CD4-positive, alpha-beta T cell treated with Interleukin-12 subunit alpha and Interleukin-12 subunit beta, for 1 hour (primary cell): ENCODE results near the gene DEPDC5.
A peak's percentile ranks its signal among the peaks of the same experiment; 100 is the strongest.

Source experiments
- DNase-seq: peaks from one replicate; pipeline ENCODE4 v3.0.0-alpha.2; 2020

Gene DEPDC5

DNA sequence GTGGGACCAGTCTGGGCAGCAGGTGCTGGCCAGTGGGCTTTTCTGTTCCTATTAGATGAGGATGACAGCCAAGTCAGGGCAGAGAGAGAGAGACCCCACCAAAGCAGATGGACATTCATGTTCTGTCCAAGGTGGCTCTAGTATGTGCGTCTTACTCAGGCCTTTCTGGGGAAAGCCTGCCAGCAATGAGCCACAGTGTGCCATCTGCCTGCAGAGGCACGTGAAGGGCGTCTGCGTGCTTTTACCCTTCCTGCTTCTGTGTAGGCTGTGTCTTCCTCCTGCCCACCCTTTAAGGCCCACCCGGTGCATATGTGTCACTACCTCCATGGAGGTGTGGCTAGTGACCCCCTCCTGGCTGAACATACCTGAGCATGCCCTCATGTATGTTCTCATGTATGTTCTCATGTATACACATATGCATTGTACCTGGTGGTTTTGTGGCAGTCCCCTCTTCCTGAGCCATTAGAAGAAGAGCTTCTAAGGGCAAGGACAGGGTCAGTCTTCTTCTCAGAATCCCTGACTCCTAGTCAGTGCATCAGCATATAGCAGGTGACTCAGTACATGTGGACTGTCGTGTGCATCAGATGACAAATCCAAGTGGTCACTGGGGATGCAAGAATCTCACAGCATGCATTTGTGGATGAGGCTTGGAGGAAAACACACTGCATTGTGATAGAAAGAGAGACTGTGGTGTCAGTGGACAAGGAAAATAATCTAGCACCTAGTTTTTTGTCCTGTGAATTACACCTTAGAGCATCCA lies 100.1 kb downstream of the DEPDC5 start:
- DNase-seq = no peak

DNA sequence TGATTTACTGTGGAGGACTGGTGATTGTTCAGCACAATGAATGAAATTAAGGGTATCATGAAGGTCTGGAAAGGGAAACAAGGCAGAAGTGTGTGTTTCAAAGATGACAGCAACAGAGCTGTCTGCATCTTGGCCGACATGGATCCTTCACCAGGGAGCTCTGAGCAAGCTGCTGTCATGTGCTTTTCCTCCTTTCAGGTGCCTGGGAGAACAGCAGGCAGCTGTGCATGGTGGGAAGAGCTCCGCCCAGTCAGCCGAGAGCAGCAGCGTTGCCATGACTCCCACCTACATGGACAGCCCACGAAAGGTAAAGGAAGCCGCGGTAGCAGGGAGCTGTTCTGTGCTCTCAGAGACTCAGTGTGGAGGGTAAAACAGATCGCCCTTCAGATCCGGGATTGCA lies 103.4 kb downstream of the DEPDC5 start:
- DNase-seq = no peak

DNA sequence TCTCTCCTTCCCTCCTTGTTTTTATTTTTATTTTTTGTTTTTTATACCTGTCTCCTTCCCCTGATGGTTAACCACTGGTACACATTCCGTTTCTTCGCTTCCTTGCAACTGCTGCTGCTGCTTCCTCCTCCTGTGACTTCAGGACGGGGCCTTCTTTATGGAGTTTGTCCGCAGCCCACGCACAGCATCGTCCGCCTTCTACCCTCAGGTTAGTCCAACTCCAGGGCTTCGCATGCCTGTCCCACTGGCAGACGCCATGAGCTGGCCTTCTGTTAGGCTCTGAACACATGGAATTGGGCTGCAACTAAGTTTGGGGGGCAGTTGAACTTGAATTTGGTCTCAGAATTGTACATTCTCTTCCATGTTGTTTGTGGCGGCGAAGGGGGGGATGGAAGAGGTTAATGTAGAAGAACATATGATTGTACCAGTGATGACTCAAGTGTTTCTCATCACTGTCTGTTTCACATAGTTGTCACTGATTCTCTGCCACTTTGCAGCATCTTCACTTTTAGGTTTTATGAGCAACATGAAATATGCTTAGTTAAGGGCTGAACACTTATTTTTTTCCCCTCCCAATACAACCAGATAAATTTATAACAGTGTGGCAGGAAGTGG lies 107.5 kb downstream of the DEPDC5 start:
- DNase-seq = no peak

DNA sequence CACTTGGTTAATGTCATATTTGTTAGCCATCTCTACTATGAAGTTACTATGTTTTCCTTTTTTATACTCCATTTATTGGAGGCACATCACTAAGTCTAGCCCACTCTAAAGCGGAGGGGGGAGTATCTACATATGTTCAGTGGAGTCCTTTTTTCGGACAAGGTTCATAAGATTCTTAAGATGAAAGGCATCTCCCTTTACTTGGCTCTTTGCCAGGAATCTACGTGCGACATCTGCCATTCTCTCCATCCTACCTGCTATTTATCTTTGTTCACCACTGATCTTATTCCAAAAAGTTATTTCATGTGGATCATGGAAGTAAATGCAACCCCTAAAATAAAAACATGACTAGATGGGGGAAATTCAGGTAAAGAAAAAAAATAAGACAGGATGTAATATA lies 113.1 kb downstream of the DEPDC5 start:
- DNase-seq = no peak

DNA sequence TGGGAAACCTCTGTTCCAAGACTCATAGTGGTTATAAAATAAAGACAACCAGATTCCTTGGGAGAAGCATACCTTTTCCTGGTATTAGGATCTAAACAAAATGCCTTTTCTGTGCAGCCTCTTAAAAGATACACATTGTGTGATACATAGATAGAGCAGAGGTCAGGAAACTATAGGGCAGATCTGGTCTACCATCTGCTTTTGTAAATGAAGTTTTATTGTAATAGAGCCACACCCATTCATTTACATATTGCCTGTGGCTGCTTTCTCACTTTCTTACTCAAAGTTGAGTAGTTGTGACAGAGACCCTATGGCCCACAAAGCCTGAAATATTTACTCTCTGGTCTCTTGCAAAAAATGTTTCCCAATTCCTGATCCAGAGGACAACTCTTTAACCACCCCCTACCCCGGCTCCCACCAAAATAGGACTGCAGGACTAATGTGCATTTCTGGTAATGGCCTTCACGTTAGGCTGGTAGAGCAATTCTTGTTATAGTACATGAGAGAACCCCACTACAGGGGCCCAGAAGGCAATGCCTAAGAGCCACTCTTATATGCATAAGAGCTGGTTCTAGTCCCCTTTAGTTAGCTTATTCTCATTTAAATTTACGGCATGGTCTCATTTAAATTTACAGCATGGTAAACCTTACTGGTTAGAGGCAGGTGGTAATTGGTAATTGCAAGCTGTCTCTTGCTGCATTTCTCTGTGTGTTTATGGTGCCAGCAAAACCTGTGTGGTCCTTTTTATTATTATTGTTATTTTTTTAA lies 113.8 kb downstream of the DEPDC5 start:
- no peak for DNase-seq

DNA sequence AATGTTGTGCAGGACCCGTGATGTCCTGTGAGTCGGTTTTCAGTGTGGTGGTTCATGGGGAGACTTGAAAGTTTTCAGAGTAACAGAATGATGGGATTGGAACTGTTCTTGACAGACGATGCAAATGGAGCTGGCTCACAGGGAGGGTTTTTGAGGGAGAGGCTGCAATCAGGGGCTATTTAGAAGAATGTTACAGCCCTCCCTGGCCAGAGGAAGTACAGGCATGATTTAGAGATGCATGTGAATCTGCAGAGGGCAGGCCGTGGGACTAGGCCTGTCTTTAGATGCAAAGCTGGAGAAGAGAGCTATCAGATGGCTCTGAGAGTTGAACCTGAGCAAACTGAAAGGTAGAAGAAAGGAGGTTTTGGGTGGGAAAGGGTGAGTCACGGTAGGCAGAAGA lies 115.9 kb downstream of the DEPDC5 start:
- no peak for DNase-seq

DNA sequence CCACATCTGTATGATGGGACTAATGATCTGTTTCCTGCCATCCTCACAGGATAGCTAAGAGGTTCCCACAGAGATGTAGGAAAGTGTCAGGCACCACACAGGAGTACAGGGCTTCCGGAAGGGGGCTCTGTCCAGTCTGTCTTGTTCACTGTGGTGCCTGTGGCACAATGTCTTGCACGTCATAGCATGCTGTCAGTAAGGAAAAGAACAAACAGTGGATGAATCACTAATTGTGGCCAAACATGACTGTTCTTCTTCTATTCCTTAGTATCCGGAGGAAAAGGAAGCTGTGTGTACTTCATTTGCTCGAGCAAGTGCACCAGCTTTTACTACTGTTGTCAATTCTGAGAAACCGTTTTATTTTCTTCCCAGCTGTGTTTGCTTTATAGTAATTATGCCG lies 117.1 kb downstream of the DEPDC5 start:
- no peak for DNase-seq

DNA sequence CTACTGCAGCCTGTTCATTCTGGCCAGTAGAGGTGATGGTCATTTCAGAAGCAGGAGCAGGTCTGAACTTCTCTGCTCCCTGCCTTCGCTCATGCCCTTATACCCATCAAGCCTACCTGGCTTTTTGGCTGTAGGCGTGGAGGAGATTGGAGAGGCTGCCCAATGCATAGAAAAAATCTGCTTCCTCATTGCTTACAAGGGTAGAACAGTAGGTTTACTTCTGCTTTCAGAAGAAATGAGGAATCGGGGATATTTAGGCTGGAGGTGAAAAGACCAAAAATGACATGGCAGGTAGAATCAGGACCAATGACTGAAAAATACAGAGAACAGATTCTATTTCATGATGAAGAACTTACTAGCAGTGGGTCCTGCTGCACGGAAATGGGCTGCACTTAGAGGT lies 117.7 kb downstream of the DEPDC5 start:
- DNase-seq = no peak

DNA sequence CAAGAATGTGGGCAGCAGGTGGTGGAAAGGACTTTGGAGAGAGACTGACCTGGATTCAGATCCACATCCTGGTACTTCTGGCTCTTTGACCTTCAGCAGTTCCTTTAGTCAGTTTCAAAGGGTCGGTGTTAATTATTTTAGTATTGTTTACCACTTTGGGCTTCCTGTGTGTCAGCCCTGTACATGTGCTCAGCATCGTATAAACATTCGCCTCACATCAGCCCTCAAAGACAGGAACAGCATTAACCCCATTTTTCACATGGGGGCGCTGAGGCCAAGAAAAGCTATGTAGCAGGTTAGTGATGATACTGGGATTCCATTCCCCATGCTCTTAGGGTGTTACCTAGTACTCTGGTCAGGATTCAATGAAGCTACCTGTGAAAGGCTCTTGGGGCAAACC lies 118.4 kb downstream of the DEPDC5 start:
- DNase-seq = peak; percentile 26

DNA sequence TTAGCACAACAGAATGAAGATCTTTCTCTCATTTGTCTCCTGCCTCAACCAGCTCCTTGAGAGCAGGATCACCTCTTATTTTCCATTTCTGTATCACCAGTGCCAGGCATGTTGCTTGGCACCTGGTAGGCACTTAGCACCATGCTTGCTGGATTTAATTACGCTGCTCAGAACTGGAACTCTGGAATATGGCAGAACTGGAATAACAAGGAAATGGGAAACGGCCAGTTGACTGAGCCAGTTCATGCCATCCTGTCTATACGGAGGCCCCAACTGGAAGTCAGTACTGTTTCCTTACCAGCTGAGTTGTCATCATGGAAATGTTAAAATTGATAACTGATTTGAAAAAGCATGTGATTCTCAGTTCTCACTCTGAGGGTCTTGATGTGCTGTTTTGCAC lies 121.0 kb downstream of the DEPDC5 start:
- DNase-seq = no peak

DNA sequence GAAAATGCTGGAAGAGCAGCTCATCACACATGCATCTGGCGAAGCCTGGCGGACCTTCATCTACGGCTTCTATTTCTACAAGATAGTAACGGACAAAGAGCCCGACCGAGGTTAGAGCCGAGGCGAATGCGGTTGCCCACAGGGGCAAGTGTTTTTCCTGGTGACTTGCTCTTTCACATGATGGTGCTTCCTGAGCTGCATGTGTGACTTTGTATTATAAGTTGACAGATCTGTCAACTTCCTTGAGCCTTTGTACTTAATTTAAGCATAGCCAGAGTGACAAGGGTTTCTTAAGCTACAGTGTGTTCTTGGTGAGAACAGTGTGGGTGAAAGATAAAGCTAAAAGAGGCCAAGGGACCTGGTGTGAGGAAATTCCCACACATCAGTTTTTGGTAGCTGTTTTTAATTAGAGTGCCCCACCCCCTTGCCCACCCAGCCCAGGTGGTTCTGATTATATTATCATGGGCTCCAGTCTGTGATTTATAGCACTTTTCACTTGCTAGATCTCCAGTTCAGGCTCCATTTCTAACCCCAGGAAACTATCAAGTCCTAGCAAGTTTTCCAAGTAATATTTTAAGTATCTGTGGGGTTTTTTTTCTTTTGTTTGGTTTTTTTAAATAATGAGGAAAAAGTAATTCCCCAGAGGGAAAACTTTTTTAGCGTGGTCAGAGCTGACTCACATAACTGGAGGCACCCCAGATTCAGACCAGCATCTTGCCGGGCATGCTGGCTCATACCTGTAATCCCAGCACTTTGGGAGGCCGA lies 122.5 kb downstream of the DEPDC5 start:
- DNase-seq = no peak

DNA sequence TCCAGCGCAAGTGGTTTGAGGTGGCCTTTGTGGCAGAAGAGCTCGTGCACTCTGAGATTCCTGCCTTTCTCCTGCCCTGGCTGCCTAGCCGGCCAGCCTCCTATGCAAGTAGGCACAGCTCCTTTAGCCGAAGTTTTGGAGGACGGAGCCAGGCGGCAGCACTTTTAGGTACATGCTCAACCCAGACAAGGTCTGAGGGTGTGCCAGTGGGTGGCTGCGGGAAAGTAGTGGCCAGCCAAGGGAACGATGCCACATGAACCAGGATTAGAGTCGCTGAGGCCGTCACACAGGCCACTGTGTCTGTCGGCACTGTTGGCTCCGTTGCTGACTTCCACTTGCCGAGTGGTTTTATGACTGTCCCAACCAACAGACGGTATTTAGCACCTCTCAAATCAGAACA lies 125.8 kb downstream of the DEPDC5 start:
- no peak for DNase-seq

DNA sequence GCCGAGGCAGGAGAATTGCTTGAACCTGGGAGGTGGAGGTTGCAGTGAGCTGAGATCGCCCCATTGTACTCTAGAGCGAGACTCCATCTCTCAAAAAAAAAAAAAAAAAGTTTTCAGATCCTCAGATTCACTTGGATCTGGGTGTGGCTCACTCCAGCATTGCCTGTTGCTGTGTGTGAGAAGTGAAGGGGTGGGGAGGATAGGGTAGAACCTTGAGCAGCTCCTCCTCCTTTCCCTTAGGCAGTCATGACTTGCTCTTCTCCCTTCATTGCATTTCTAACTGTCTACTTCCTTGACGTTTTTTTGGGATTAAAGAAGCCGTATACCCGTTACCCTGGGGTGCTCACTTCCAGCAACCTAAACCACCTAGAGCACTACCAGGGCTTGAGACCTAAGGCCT lies 127.4 kb downstream of the DEPDC5 start:
- DNase-seq = no peak

DNA sequence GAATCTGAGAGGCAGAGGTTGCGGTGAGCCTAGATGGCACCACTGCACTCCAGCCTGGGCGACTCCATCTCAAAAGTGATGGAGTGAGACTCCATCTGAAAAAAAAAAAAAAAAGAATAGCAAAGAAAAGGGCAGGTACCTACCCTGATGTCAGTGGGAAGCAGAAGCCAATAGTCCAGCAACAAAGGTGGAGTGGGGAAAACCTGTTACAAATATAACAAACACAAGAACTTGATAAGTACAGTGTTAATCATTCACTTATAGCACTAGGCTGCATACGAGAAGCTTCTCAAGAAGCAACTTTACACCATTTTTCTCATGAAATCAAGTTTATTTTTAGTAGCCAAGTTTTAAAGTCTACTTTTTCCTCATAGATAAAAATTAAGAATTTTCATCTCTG lies 128.0 kb downstream of the DEPDC5 start:
- DNase-seq = no peak

DNA sequence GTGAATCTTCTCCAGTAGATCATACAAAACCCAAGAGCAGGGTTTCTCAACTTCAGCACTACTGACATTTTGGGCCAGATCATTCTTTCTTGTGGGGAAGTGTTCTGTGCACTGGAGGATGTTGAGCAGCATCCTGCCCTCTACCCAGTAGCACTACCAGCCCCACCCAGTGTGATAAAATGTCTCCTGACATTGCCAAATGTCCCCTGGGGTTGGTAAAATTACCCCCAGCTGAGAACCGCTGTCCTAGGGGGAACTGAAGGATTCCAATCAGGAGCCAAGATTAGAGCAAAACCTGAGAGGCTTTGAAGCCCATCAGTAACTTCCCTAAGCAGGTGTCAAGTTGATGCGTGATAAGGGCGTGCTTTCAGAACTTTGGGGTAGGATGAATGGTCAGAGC lies 129.2 kb downstream of the DEPDC5 start:
- no peak for DNase-seq

DNA sequence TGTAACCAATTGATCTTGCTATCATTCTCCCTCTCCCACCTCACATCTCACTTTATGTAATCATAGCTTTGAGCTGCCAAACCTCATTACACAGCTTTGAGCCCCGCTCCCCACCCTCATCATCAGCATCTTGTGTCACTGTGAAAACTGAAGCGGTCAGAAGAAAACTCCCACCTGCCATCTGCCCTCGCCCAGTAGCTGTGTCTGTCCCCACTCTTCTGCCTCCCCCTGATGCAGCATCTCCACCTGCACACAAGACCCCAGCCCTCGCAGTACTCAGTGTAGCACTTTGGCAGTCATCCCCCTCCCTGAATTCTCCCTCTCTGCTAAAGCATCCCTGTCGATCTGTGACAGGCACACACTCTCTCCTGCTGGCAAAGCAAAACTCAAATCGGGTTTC lies 130.2 kb downstream of the DEPDC5 start:
- DNase-seq = no peak

DNA sequence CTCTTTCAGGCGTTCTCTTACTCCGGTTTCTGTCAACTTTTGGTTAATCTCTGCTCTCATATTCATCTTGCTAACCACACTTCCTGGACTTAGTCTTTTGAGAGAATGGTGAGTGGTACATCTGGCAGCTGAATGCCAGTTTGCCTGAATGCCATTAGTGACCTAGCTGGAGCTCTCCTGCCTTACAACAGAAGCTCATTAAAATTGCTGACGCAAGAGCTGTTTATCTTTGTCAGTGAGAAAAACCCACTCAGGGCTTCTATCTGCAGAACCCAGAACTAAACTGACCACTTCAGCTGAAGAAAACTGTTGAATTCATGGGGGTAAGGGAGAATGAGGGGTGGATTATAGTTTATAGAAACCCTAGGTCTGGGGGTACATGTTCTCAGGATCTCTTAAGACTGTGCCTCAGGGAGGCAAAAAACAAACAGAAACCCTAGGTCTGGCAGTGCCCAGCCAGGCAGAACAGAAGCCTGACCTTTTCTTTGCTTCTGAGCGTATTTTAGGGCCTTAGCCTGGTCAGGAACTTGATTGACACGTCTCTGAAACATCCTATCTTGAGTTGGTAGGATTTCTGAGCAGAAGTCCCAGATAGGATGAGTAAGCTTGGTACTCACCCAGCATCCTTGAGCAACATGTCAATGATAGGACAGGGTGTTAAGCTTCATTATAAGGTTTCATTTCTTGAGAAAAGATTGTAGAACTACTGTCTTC lies 137.7 kb downstream of the DEPDC5 start:
- DNase-seq = no peak

DNA sequence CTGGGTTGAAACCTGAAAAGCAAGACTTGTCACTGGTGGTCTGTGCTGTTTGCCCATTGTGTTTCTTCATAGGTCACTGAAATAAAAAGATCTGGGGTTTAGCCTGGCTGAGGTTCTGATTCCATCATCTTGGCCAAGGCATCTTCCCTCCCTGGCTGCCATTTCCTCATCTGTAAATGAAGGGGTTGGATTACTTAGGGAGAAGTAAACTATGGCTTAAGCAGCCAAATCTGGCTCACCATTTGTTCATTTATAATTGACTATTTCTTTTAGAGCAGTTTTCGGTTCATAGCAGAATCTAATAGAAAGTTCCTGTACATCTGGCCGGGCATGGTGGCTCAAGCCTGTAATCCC lies 138.2 kb downstream of the DEPDC5 start:
- no peak for DNase-seq

DNA sequence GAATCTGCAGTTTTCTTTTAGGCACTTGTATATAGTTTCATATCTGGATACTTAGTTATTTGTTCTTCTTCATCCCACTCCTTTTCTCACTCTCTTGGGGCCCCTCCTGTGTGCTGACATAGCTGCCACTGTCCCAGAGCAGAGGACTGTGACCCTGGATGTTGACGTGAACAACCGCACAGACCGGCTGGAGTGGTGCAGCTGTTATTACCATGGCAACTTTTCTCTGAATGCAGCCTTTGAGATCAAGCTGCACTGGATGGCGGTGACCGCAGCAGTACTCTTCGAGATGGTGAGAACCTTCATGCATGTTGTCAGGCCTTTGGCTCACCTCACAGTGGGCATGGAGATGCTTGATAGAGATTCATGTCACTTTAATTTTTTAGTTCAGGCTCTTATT lies 139.6 kb downstream of the DEPDC5 start:
- DNase-seq = no peak

DNA sequence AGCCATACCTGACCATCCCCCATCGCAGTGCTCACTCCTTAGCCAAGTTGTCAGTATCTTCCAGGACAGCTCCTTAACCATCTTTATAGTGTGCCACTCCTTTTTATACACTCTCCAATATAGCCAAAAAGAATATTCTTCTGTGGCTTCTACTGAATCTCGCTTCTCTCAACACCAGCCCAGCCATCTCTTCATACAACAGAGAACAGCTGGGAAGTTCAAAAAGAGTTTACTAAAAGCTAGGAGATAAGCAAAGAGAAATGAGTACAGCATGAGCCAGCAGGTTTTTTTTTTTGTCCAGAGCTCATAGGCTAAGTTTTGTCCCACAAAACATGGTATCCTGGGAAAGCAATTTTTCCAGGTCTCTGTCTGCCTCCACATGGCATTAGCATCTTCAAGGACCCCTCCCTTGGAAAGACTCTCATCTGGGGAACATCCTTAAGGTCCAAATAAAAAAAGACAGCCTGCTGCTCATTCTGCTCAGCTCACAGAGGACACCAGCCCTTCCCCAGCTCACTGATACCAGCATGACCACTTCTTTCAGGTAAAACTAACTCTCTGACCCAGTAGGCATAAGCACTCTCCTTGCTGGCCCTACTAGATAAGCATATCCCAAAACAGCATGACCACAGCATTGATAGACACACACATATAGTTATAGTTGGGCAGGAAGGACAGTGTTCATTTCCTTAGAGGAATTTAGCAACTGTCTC lies 141.7 kb downstream of the DEPDC5 start:
- no peak for DNase-seq

DNA sequence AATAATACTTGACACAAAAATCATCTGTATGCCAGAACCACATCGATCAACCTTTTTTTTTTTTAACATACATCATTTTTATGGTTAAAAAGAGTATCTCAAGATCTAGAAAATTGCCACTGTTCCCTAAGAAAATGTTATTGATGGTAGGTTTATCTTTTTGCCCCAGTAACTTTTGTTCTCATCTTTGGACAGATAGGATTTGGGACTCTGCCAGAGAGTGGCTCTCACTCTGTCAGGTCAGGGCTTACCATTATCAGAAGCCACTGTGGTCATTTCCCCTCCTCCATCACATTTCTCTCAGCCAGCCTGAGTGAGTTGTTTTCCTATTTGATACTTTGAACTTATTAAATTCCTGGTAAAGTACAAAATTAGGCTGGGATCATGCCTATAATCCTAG lies 142.7 kb downstream of the DEPDC5 start:
- DNase-seq = no peak
